NCI-H187 (cell line): Measurements from ENCODE around the gene TRIM66.

Experiments used
- DNase-seq, 2 experiments: peaks; one replicate each; lab custom pipeline; 2025; lab: John Stamatoyannopoulos, UW

TRIM66 gene

DNA sequence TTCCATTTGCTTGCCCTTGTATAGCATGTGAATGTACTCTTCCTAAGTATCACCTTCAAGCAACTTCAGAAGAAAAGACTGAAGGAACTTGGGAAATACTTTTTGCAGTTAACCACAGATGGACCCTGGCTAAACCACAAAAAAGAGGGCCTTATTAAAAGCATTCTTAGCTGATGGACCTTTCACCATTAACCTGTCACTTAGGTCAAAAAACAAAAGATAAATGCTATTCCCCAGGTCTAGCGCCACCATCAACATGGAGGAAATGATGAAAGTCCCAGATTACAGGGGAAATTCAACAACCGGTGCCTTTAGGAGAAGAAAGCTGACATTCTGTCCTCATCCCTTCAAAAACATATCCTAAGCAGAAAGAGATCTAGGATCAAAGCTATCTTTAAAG is 117.9 kb downstream of the TRIM66 start:
- DNase-seq: no peak
